Erythroblast (primary cell): ENCODE measurements around the gene DDX31.

Source experiments
- GATA1 ChIP-seq: IDR thresholded peaks from 2 replicates; pipeline ENCODE4 v1.6.1; 2011; ENCODE audit warnings: low read depth, mild to moderate bottlenecking, control low read depth, low read length, moderate library complexity
- POLR2A ChIP-seq: IDR thresholded peaks from 2 replicates; pipeline ENCODE4 v1.6.1; 2011; ENCODE audit warnings: mild to moderate bottlenecking, low read length

- no peak for TF ChIP-seq POLR2A
- TF ChIP-seq GATA1, result no peak
Observed at GRCh38 chr9:132591244-132591643, 78.5 kb downstream of the DDX31 start.
